Peyer's patch (tissue), 4 donors: ENCODE results near the gene VMAC.

Experiments used
- CTCF ChIP-seq, 6 experiments: fragments of 450-650 bp in 4 of 6; fragments of 200-600 bp in 2 of 6; sonication (generic) in 1 of 6; IDR thresholded peaks; one replicate each; pipeline ENCODE4 v1.5.1; 2017 to 2019; ENCODE audit warnings: antibody characterized with exemption in 6 of 6, mild to moderate bottlenecking in 3 of 6, moderate library complexity in 1 of 6
- POLR2A ChIP-seq, 2 donors: fragments of 450-650 bp; IDR thresholded peaks; one replicate each; pipeline ENCODE4 v1.5.1; 2017; ENCODE audit warnings: antibody characterized with exemption in 2 of 2, mild to moderate bottlenecking in 2 of 2, moderate library complexity in 2 of 2

DNA sequence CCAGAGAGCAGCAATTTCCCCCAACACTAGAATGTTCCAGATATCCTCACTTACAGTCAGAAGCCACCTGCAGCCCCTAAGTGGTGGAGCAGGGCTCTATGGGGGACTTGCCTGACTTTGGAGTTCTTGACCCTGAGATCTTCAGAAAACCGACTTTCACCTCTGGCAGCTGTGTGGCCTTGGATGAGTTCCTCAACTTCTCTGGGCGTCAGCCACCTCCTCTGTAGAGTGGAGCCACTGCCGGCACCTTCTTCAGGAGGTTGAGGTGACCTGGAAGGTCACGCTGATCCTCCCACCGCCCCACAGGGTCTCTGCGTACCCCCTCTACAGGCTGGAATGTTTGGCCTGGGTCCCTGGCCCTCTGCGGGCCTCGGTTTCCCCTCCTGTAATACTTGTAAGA lies 27.2 kb upstream of the VMAC start:
- no peak for TF ChIP-seq CTCF (IDR thresholded peaks at IDR 0.05)
- no peak for TF ChIP-seq POLR2A (IDR thresholded peaks at IDR 0.05)
